Activated T-helper 1 cell treated with anti-CD3 and anti-CD28 coated beads, Interleukin-12 subunit alpha, Interleukin-12 subunit beta, Interleukin-2, Interleukin-4 antibody, amounts not matched to agents 30 ng/mL and 10 ng/mL and 1 ng/mL, durations not matched to agents 14 hours and 24 hours and 36 hours (primary cell): ENCODE data around the gene CD200. TPM values are rescaled to one million over a fixed set of nuclear protein-coding genes. Genes with fewer than 3 reads are reported as not detected.

Experiments
- DNase-seq: peaks from one replicate; pipeline ENCODE4 v3.0.0; 2021; ENCODE audit warnings: low spot score
- H3K27ac Mint-ChIP-seq: one replicate; pipeline ENCODE4 v1.8.0; 2021; ENCODE audit warnings: mild to moderate bottlenecking, mixed read lengths
- H3K27me3 Mint-ChIP-seq: one replicate; pipeline ENCODE4 v1.8.0; 2022; ENCODE audit warnings: mild to moderate bottlenecking, moderate library complexity, mixed read lengths; ENCODE audit not compliant: insufficient read depth
- H3K36me3 Mint-ChIP-seq: one replicate; pipeline ENCODE4 v1.8.0; 2021; ENCODE audit warnings: low read depth, mixed read lengths
- H3K4me1 Mint-ChIP-seq: one replicate; pipeline ENCODE4 v1.8.0; 2021; ENCODE audit warnings: low read depth, mixed read lengths
- H3K4me3 Mint-ChIP-seq: one replicate; pipeline ENCODE4 v1.8.0; 2021; ENCODE audit warnings: mild to moderate bottlenecking, moderate library complexity, mixed read lengths
- H3K9me3 Mint-ChIP-seq: one replicate; pipeline ENCODE4 v1.8.0; 2021; ENCODE audit warnings: mixed read lengths
- intact Hi-C: fragments of 100-400 bp; cut with micrococcal nuclease; formaldehyde crosslinking; loops from one replicate; pipeline ENCODE4 v1.15.1; 2024
- total RNA-seq: library from RNA; stranded (reverse); gene quantifications from 2 replicates; pipeline ENCODE4 v1.2.3, GENCODE V29; 2022

The CD200 gene
- total RNA-seq, 1 donor from 2014 or later: 141 TPM

GRCh38 chr3:112353365-112353764 lies 20.4 kb downstream of the CD200 start:
- H3K36me3 Mint-ChIP-seq: peaks cover 70% of the 10 kb centered on the region
- no peaks in the 10 kb centered on the region for H3K9me3 Mint-ChIP-seq
- H3K4me1 Mint-ChIP-seq: peaks cover 42% of the 10 kb centered on the region
- H3K27me3 Mint-ChIP-seq: no peaks in the 10 kb centered on the region
- no peak for DNase-seq
- intact Hi-C loops: no loop called here
- no peak overlapping the region for H3K27ac Mint-ChIP-seq
- no peak overlapping the region for H3K4me3 Mint-ChIP-seq

GRCh38 chr3:112354642-112355306 lies 21.8 kb downstream of the CD200 start:
- Mint-ChIP-seq H3K9me3 (no peaks in the 10 kb centered on the region), H3K27ac (no peak overlapping the region), H3K4me1 (peaks cover 50% of the 10 kb centered on the region), H3K36me3 (peaks cover 68% of the 10 kb centered on the region), H3K27me3 (no peaks in the 10 kb centered on the region), H3K4me3 (no peak overlapping the region)
- DNase-seq: no peak
- intact Hi-C loops: loop anchor here (1.0 kb wide), 1 partner anchor 10 kb away; no protein-coding TSS in a partner anchor

- Mint-ChIP-seq H3K27ac (no peak overlapping the region), H3K4me1 (peaks cover 45% of the 10 kb centered on the region), H3K36me3 (peaks cover 65% of the 10 kb centered on the region), H3K27me3 (no peaks in the 10 kb centered on the region), H3K9me3 (no peaks in the 10 kb centered on the region), H3K4me3 (no peak overlapping the region)
- intact Hi-C loops: loop anchor here (1.0 kb wide), 1 partner anchor 9 kb away; no protein-coding TSS in a partner anchor
- no peak for DNase-seq
Measured at GRCh38 chr3:112355307-112355687, 22.3 kb downstream of the CD200 start.

- peak overlapping the region; percentile 75 for H3K4me3 Mint-ChIP-seq
- DNase-seq: peak; percentile 24
- H3K27me3 Mint-ChIP-seq: no peaks in the 10 kb centered on the region
- H3K4me1 Mint-ChIP-seq: peaks cover 36% of the 10 kb centered on the region
- intact Hi-C loops: loop anchor here (1.0 kb wide), 2 partner anchors 8 to 25 kb away; partner anchors contain the start of gene CD200
- peaks cover 59% of the 10 kb centered on the region for H3K36me3 Mint-ChIP-seq
- peak overlapping the region; percentile 93 for H3K27ac Mint-ChIP-seq
- no peaks in the 10 kb centered on the region for H3K9me3 Mint-ChIP-seq
Measured at GRCh38 chr3:112357930-112358780, 25.2 kb downstream of the CD200 start.

GRCh38 chr3:112360561-112360960 lies 27.6 kb downstream of the CD200 start:
- Mint-ChIP-seq H3K36me3 (peaks cover 51% of the 10 kb centered on the region), H3K4me1 (peaks cover 59% of the 10 kb centered on the region), H3K4me3 (no peak overlapping the region), H3K27ac (peak overlapping the region; percentile 6), H3K27me3 (no peaks in the 10 kb centered on the region), H3K9me3 (no peaks in the 10 kb centered on the region)
- DNase-seq: no peak
- intact Hi-C loops: no loop called here

GRCh38 chr3:112362221-112362620 lies 29.3 kb downstream of the CD200 start:
- H3K27me3 Mint-ChIP-seq: no peaks in the 10 kb centered on the region
- peaks cover 55% of the 10 kb centered on the region for H3K36me3 Mint-ChIP-seq
- no peak overlapping the region for H3K27ac Mint-ChIP-seq
- peaks cover 68% of the 10 kb centered on the region for H3K4me1 Mint-ChIP-seq
- intact Hi-C loops: no loop called here
- no peak overlapping the region for H3K4me3 Mint-ChIP-seq
- no peak for DNase-seq
- H3K9me3 Mint-ChIP-seq: no peaks in the 10 kb centered on the region

- no peaks in the 10 kb centered on the region for H3K27me3 Mint-ChIP-seq
- no peaks in the 10 kb centered on the region for H3K9me3 Mint-ChIP-seq
- peak overlapping the region; percentile 49 for H3K4me3 Mint-ChIP-seq
- peaks cover 50% of the 10 kb centered on the region for H3K4me1 Mint-ChIP-seq
- H3K36me3 Mint-ChIP-seq: peaks cover 48% of the 10 kb centered on the region
- no peak for DNase-seq
- peak overlapping the region; percentile 18 for H3K27ac Mint-ChIP-seq
- intact Hi-C loops: loop anchor here (1.0 to 2.0 kb wide), 3 partner anchors 9 to 73 kb away; no protein-coding TSS in a partner anchor
Measured at GRCh38 chr3:112364291-112364690, 31.3 kb downstream of the CD200 start.

GRCh38 chr3:112365035-112365434 lies 32.1 kb downstream of the CD200 start:
- Mint-ChIP-seq H3K9me3 (no peaks in the 10 kb centered on the region), H3K4me3 (peak overlapping the region; percentile 15), H3K4me1 (peaks cover 49% of the 10 kb centered on the region), H3K27ac (peak overlapping the region; percentile 61), H3K27me3 (no peaks in the 10 kb centered on the region), H3K36me3 (peaks cover 47% of the 10 kb centered on the region)
- no peak for DNase-seq
- intact Hi-C loops: loop anchor here (2.0 kb wide), 2 partner anchors 48 to 72 kb away; no protein-coding TSS in a partner anchor

- Mint-ChIP-seq H3K36me3 (peaks cover 45% of the 10 kb centered on the region), H3K4me3 (peak overlapping the region; percentile 15), H3K9me3 (no peaks in the 10 kb centered on the region), H3K4me1 (peaks cover 48% of the 10 kb centered on the region), H3K27ac (peak overlapping the region; percentile 61), H3K27me3 (no peaks in the 10 kb centered on the region)
- intact Hi-C loops: loop anchor here (1.0 to 2.0 kb wide), 3 partner anchors 19 to 71 kb away; no protein-coding TSS in a partner anchor
- no peak for DNase-seq
Measured at GRCh38 chr3:112365636-112366035, 32.7 kb downstream of the CD200 start.

GRCh38 chr3:112366522-112366921 lies 33.6 kb downstream of the CD200 start:
- intact Hi-C loops: loop anchor here (1.0 kb wide), 1 partner anchor 18 kb away; no protein-coding TSS in a partner anchor
- Mint-ChIP-seq H3K36me3 (peaks cover 37% of the 10 kb centered on the region), H3K27me3 (no peaks in the 10 kb centered on the region), H3K27ac (peak overlapping the region; percentile 68), H3K4me3 (no peak overlapping the region), H3K4me1 (peaks cover 40% of the 10 kb centered on the region), H3K9me3 (no peaks in the 10 kb centered on the region)
- DNase-seq: no peak

- DNase-seq: no peak
- intact Hi-C loops: no loop called here
- H3K27ac Mint-ChIP-seq: no peak overlapping the region
- H3K9me3 Mint-ChIP-seq: peaks cover 5% of the 10 kb centered on the region
- H3K4me1 Mint-ChIP-seq: peaks cover 31% of the 10 kb centered on the region
- H3K4me3 Mint-ChIP-seq: no peak overlapping the region
- H3K27me3 Mint-ChIP-seq: no peaks in the 10 kb centered on the region
- peaks cover 18% of the 10 kb centered on the region for H3K36me3 Mint-ChIP-seq
Measured at GRCh38 chr3:112371569-112371968, 38.6 kb downstream of the CD200 start.

GRCh38 chr3:112372396-112372795 lies 39.4 kb downstream of the CD200 start:
- peaks cover 18% of the 10 kb centered on the region for H3K36me3 Mint-ChIP-seq
- no peak for DNase-seq
- intact Hi-C loops: no loop called here
- H3K27me3 Mint-ChIP-seq: no peaks in the 10 kb centered on the region
- no peak overlapping the region for H3K4me3 Mint-ChIP-seq
- H3K9me3 Mint-ChIP-seq: peaks cover 5% of the 10 kb centered on the region
- no peak overlapping the region for H3K27ac Mint-ChIP-seq
- H3K4me1 Mint-ChIP-seq: peaks cover 32% of the 10 kb centered on the region

- Mint-ChIP-seq H3K27me3 (no peaks in the 10 kb centered on the region), H3K9me3 (peaks cover 5% of the 10 kb centered on the region), H3K36me3 (peaks cover 19% of the 10 kb centered on the region), H3K27ac (no peak overlapping the region), H3K4me1 (peaks cover 40% of the 10 kb centered on the region), H3K4me3 (no peak overlapping the region)
- no peak for DNase-seq
- intact Hi-C loops: no loop called here
Measured at GRCh38 chr3:112373476-112373875, 40.5 kb downstream of the CD200 start.
